Measurements from ENCODE around the gene BAZ2B.
"Not testable (repeated sequence)": the region's sequence is repeated elsewhere in the genome, so short reads cannot be mapped to it uniquely, and the experiment has no call there.

GRCh38 chr2:159625628-159626027 is 9.3 kb upstream of the BAZ2B start:
- not testable (repeated sequence) for TF ChIP-seq CTCF (conservative IDR thresholded peaks at IDR 0.05; ENCODE audit: low read length); EZH2phosphoT487 (IDR thresholded peaks at IDR 0.05; ENCODE audit: borderline replicate concordance, low read depth, low read length)
